Body of pancreas (tissue), 4 donors: ENCODE measurements around the gene TSPY4.
"Not testable (repeated sequence)": the region's sequence is repeated elsewhere in the genome, so short reads cannot be mapped to it uniquely, and the experiment has no call there.

ENCODE experiments used
- POLR2A ChIP-seq, 3 donors: fragments of 450-650 bp; IDR thresholded peaks; one replicate each; pipeline ENCODE4 v1.6.1; 2016; ENCODE audit warnings: antibody characterized with exemption in 3 of 3, mild to moderate bottlenecking in 2 of 3
- TF ChIP-seq, protein P1 (sequence below), 7 experiments: fragments of 450-650 bp in 4 of 7; fragments of 200-600 bp in 3 of 7; sonication (generic) in 3 of 7; IDR thresholded peaks; one replicate each; pipeline ENCODE4 v1.5.1; 2016 to 2019; ENCODE audit warnings: antibody characterized with exemption in 7 of 7

DNA sequence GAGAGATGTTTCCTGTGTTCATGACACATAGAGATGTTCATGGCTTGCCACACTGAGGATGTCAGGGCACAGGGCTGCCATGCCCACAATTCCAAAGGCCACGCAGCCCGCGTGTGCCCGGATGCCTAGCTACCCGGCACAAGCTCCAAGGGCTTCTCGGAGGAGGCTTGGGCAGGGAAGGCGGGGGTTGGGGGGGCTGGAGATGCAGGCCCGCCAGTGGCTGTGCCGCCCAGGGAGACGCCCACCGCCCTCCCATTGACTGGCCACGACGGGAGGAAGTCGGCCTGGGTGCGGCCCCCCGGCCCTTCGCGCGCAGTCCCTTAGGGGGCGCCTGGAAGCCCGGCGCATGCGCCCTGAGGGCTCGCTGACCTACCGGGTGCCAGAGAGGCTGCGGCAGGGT, at the start of gene TSPY4:
- TF ChIP-seq, protein P1, sequence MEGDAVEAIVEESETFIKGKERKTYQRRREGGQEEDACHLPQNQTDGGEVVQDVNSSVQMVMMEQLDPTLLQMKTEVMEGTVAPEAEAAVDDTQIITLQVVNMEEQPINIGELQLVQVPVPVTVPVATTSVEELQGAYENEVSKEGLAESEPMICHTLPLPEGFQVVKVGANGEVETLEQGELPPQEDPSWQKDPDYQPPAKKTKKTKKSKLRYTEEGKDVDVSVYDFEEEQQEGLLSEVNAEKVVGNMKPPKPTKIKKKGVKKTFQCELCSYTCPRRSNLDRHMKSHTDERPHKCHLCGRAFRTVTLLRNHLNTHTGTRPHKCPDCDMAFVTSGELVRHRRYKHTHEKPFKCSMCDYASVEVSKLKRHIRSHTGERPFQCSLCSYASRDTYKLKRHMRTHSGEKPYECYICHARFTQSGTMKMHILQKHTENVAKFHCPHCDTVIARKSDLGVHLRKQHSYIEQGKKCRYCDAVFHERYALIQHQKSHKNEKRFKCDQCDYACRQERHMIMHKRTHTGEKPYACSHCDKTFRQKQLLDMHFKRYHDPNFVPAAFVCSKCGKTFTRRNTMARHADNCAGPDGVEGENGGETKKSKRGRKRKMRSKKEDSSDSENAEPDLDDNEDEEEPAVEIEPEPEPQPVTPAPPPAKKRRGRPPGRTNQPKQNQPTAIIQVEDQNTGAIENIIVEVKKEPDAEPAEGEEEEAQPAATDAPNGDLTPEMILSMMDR (IDR thresholded peaks at IDR 0.05), result not testable (repeated sequence)
- TF ChIP-seq POLR2A (IDR thresholded peaks at IDR 0.05), result not testable (repeated sequence)
